Pancreas (tissue), 10 donors: Measurements from ENCODE around the gene LMOD2. TPM values are rescaled to one million over a fixed set of nuclear protein-coding genes. Genes with fewer than 3 reads are reported as not detected.

Experiments used
- ATAC-seq, 4 donors: fragments of 200-7000 bp; cut with Tn5 transposase; one replicate each; pipeline versions ENCODE4 v1.8.0 to v1.9.1; 2020; ENCODE audit warnings: mild to moderate bottlenecking in 4 of 4, moderate library complexity in 4 of 4
- DNase-seq, 6 donors: peaks; one replicate each; pipeline ENCODE4 v3.0.0-alpha.2; 2020
- FAIRE-seq: peaks from 2 replicates; lab custom pipeline; 2012; peaks lifted over from hg19 to GRCh38; lab: Jason Lieb, UNC
- H3K27ac ChIP-seq, 4 donors: fragments of 200-600 bp; sonication (generic); 1 replicate in 3 of 4; 2 replicates in 1 of 4; pipeline versions ENCODE4 v1.5.0 to v1.8.0; 2020
- H3K27me3 ChIP-seq, 4 donors: fragments of 200-600 bp; one replicate each; pipeline ENCODE4 v1.8.0; 2021
- H3K36me3 ChIP-seq, 3 donors: fragments of 200-600 bp; sonication (generic) in 1 of 3; one replicate each; pipeline versions ENCODE4 v1.5.0 to v1.8.0; 2020 to 2021
- H3K4me1 ChIP-seq, 3 donors: fragments of 200-600 bp; one replicate each; pipeline ENCODE4 v1.8.0; 2021
- H3K4me3 ChIP-seq, 4 donors: fragments of 200-600 bp; sonication (generic) in 2 of 4; one replicate each; pipeline versions ENCODE4 v1.5.0 to v1.8.0; 2020 to 2021
- H3K9me3 ChIP-seq, 4 donors: fragments of 200-600 bp; one replicate each; pipeline ENCODE4 v1.8.0; 2021
- CTCF ChIP-seq, 4 donors: fragments of 200-600 bp; sonication (generic) in 3 of 4; IDR thresholded peaks; one replicate each; pipeline versions ENCODE4 v1.5.0 to v1.8.0; 2021; ENCODE audit warnings: antibody characterized with exemption in 4 of 4
- WGBS, 2 donors: extraction: QIAGEN DNeasy Blood & Tissue Kit; methylation state at CpG; one replicate each; pipeline ENCODE4 v1.1.7; 2013; 5-methylcytosine and 5-hydroxymethylcytosine counted together
- intact Hi-C, 3 donors: fragments of 100-400 bp; cut with DNase I; formaldehyde crosslinking; loops; one replicate each; pipeline versions ENCODE4 v1.11.1 to v1.14.2; 2022
- polyA plus RNA-seq, 2 donors: library from polyadenylated mRNA; stranded (reverse); fragments of 200-250 nt; gene quantifications; one replicate each; pipeline ENCODE4 v1.2.3, GENCODE V29; 2013
- total RNA-seq, 6 donors: library from RNA; stranded (reverse); fragmentation: NEBNext Ultra II Directional in 4 of 6; extraction: Animal tissue kit (Norgen Biotek cat#: 25700) in 4 of 6; gene quantifications; one replicate each; pipeline versions ENCODE4 v1.2.1 to v1.2.4, GENCODE V29; 2021 to 2023
- donor health status: healthy with polysubstance abuse.
- donor health status: DM: no; HTN: no; CAD: no; lungs with moderate emphysema.
- donor health status: DM: no; HTN: no; CAD: no.
- donor health status: control.
- donor health status: control.
- donor health status: Bipolar disorder and iron deficiency.
- donor health status: DM: yes; HTN: yes; CAD: no.
- donor health status: DM: no; HTN: no; CAD: no.
- donor health status: DM: no; HTN: no; CAD: no.
- donor health status: DM: yes; HTN: yes; CAD: no.

The LMOD2 gene
- under 1 TPM in 1 of 6 donors, not detected in 5; 0.55 TPM for total RNA-seq
- not detected for polyA plus RNA-seq

- ATAC-seq = no peak
- no peak for DNase-seq
- Histone ChIP-seq H3K27me3 (no peaks in the 10 kb centered on the region), H3K4me1 (no peaks in the 10 kb centered on the region), H3K36me3 (no peaks in the 10 kb centered on the region), H3K9me3 (no peaks in the 10 kb centered on the region), H3K27ac (no peak within 1 kb of the TSS), H3K4me3 (no peak within 1 kb of the TSS)
- WGBS, 2 donors = 78 to 95% methylated on average over 6 of the region's 6 CpGs
- FAIRE-seq = no peak
- intact Hi-C loops = no loop called here
- no peak for TF ChIP-seq CTCF (IDR thresholded peaks at IDR 0.05)
Measured at GRCh38 chr7:123655614-123656013, at the start of gene LMOD2. Gene LMOD2 (plus strand): TSS chr7:123655866. CDS start chr7:123655964, 98 bp downstream.

- no peak overlapping the region for H3K27ac ChIP-seq
- H3K4me3 ChIP-seq = no peak overlapping the region
- no peak for ATAC-seq
- DNase-seq = no peak
- intact Hi-C loops = no loop called here
- no peaks in the 10 kb centered on the region for H3K4me1 ChIP-seq
- peaks cover 0 to 2% (median 0%) of the 10 kb centered on the region in 3 donors for H3K36me3 ChIP-seq
- no peak for FAIRE-seq
- TF ChIP-seq CTCF (IDR thresholded peaks at IDR 0.05) = no peak
- 76 to 78% methylated on average over 4 of the region's 4 CpGs for WGBS, 2 donors
- H3K9me3 ChIP-seq = no peaks in the 10 kb centered on the region
- H3K27me3 ChIP-seq = no peaks in the 10 kb centered on the region
Measured at GRCh38 chr7:123607423-123607975, 48.2 kb upstream of the LMOD2 start.

GRCh38 chr7:123608991-123609882, 46.4 kb upstream of the LMOD2 start:
- Histone ChIP-seq H3K9me3 (no peaks in the 10 kb centered on the region), H3K36me3 (peaks cover 0 to 2% (median 0%) of the 10 kb centered on the region in 3 donors), H3K4me1 (no peaks in the 10 kb centered on the region), H3K4me3 (no peak overlapping the region), H3K27me3 (no peaks in the 10 kb centered on the region), H3K27ac (no peak overlapping the region)
- FAIRE-seq (no peak), ATAC-seq (no peak), DNase-seq (no peak)
- WGBS, 2 donors = 73 to 84% methylated on average over 5 of the region's 5 CpGs
- intact Hi-C loops = no loop called here
- no peak for TF ChIP-seq CTCF (IDR thresholded peaks at IDR 0.05)

- DNase-seq (no peak), ATAC-seq (no peak), FAIRE-seq (no peak)
- Histone ChIP-seq H3K4me1 (no peaks in the 10 kb centered on the region), H3K36me3 (peaks cover 0 to 2% (median 0%) of the 10 kb centered on the region in 3 donors), H3K27ac (no peak overlapping the region), H3K9me3 (no peaks in the 10 kb centered on the region), H3K27me3 (no peaks in the 10 kb centered on the region), H3K4me3 (no peak overlapping the region)
- TF ChIP-seq CTCF (IDR thresholded peaks at IDR 0.05) = no peak
- 75 to 87% methylated on average over 2 of the region's 2 CpGs for WGBS, 2 donors
- intact Hi-C loops = no loop called here
Measured at GRCh38 chr7:123609883-123610239, 45.8 kb upstream of the LMOD2 start.

- FAIRE-seq (no peak), ATAC-seq (no peak), DNase-seq (no peak)
- H3K4me1 ChIP-seq = no peaks in the 10 kb centered on the region
- no peaks in the 10 kb centered on the region for H3K9me3 ChIP-seq
- intact Hi-C loops = no loop called here
- H3K4me3 ChIP-seq = no peak overlapping the region
- H3K36me3 ChIP-seq = peaks cover 0 to 2% (median 0%) of the 10 kb centered on the region in 3 donors
- no peaks in the 10 kb centered on the region for H3K27me3 ChIP-seq
- TF ChIP-seq CTCF (IDR thresholded peaks at IDR 0.05) = no peak
- H3K27ac ChIP-seq = no peak overlapping the region
Measured at GRCh38 chr7:123612024-123612423, 43.6 kb upstream of the LMOD2 start.
